Loucy (cell line): Measurements from ENCODE around the gene MLEC.

Experiments
- H2AFZ ChIP-seq: fragments of 200-600 bp; sonication (generic); 2 replicates; pipeline ENCODE4 v1.6.0; 2016; ENCODE audit warnings: antibody characterized with exemption, mild to moderate bottlenecking, low read length, moderate library complexity
- H3F3A ChIP-seq: fragments of 200-600 bp; 2 replicates; pipeline ENCODE4 v1.6.0; 2016; ENCODE audit warnings: antibody characterized with exemption, low read depth, mild to moderate bottlenecking
- H3K27me3 ChIP-seq: fragments of 200-600 bp; sonication (generic); 2 replicates; pipeline ENCODE4 v1.6.1; 2014; ENCODE audit warnings: low read length, mild to moderate bottlenecking; ENCODE audit not compliant: insufficient read depth, poor library complexity, severe bottlenecking
- H3K36me3 ChIP-seq: fragments of 200-600 bp; sonication (generic); 2 replicates; pipeline ENCODE4 v1.6.1; 2016; ENCODE audit warnings: low read length; ENCODE audit not compliant: insufficient read depth
- H3K4me1 ChIP-seq: fragments of 200-600 bp; sonication (generic); 2 replicates; pipeline ENCODE4 v1.5.1; 2014; ENCODE audit warnings: low read length, mild to moderate bottlenecking; ENCODE audit not compliant: insufficient read depth, poor library complexity, severe bottlenecking
- H3K4me2 ChIP-seq: fragments of 200-600 bp; sonication (generic); 2 replicates; pipeline ENCODE4 v1.6.0; 2014; ENCODE audit warnings: antibody characterized with exemption, low read length, low read depth, mild to moderate bottlenecking; ENCODE audit not compliant: poor library complexity, severe bottlenecking
- H3K4me3 ChIP-seq: fragments of 200-600 bp; sonication (generic); 2 replicates; pipeline ENCODE4 v1.5.1; 2014; ENCODE audit warnings: low read length, mild to moderate bottlenecking, mixed read lengths; ENCODE audit not compliant: poor library complexity, severe bottlenecking
- H3K79me2 ChIP-seq: fragments of 200-600 bp; sonication (generic); 2 replicates; pipeline ENCODE4 v1.6.1; 2014; ENCODE audit warnings: low read length; ENCODE audit not compliant: insufficient read depth
- H3K9ac ChIP-seq: fragments of 200-600 bp; sonication (generic); 2 replicates; pipeline ENCODE4 v1.6.0; 2014; ENCODE audit warnings: mild to moderate bottlenecking, low read depth, low read length, moderate library complexity; ENCODE audit not compliant: poor library complexity, severe bottlenecking
- H3K9me2 ChIP-seq: fragments of 200-600 bp; sonication (generic); replicated peaks from 2 replicates; pipeline ENCODE4 v1.6.1; 2016; ENCODE audit warnings: low read depth, low read length, mixed read lengths
- H3K9me3 ChIP-seq: fragments of 200-600 bp; sonication (generic); 2 replicates; pipeline ENCODE4 v1.6.1; 2014; ENCODE audit warnings: mild to moderate bottlenecking, antibody characterized with exemption, low read length, low read depth; ENCODE audit not compliant: insufficient read depth
- H4K20me1 ChIP-seq: fragments of 200-600 bp; sonication (generic); 2 replicates; pipeline ENCODE4 v1.6.0; 2014; ENCODE audit warnings: antibody characterized with exemption, low read length, mild to moderate bottlenecking; ENCODE audit not compliant: insufficient read depth, poor library complexity, severe bottlenecking
- EZH2phosphoT487 ChIP-seq: fragments of 200-600 bp; IDR thresholded peaks from 2 replicates; pipeline ENCODE4 v1.6.1; 2018; ENCODE audit warnings: antibody characterized with exemption, mild to moderate bottlenecking, moderate library complexity, borderline replicate concordance
- TF ChIP-seq, protein P1 (sequence below): fragments of 200-600 bp; sonication (generic); conservative IDR thresholded peaks from 2 replicates; pipeline ENCODE4 v1.5.1; 2014; ENCODE audit warnings: mild to moderate bottlenecking, antibody characterized with exemption, low read length

Gene MLEC

DNA sequence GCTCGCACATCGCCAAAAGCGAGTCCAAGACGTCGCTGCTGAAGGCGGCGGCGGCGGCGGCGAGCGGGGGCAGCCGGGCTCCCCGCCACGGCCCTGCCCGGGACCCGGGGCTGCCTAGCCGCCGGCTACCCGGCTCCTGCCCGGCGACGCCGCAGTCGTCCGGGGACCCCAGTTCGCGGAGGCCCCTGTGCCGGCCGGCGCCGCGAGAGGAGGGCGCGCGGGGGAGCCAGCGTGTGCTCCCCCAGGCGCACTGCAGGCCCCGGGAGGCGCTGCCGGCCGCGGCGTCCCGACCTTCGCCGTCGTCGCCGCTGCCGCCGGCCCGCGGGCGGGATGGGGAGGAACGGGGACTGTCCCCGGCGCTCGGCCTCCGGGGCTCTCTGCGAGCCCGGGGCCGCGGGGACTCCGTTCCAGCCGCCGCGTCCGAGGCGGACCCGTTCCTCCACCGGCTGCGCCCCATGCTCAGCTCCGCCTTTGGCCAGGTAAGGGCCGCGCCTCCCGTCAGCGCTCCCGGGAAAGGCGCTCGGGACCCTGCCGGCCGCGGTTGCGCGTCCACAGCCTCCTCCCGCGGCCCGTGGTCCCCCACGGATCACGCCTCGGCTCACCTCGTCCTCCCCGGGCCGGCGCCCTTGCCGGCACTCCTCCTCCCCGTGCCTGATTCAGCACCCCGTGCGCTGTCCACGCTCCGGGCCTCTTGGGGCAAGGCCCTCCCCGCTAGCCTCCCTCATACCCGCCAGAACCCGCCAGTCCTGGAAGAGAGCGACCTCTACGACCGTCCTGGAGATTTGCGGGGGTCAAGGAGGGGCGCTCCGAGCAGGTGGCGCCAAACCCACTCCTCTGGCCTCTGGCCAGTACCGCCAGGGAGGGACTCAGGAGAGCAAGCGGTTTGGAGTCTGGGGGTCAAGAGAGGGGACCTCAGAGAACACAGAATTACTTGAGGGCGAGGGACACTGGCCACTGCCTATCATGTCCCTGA, 45.8 kb upstream of the MLEC start:
- Histone ChIP-seq H3F3A (no peaks in the 10 kb centered on the region), H3K9me3 (no peaks in the 10 kb centered on the region), H3K4me1 (peaks cover 6% of the 10 kb centered on the region), H3K4me2 (peak overlapping the region; percentile 55), H3K9me2 (no peaks in the 10 kb centered on the region), H3K4me3 (no peak overlapping the region), H3K9ac (no peak overlapping the region), H3K36me3 (no peaks in the 10 kb centered on the region), H4K20me1 (peaks cover 3% of the 10 kb centered on the region), H3K27me3 (peaks cover 23% of the 10 kb centered on the region), H2AFZ (no peak overlapping the region), H3K79me2 (no peaks in the 10 kb centered on the region)
- no peak for TF ChIP-seq EZH2phosphoT487
- TF ChIP-seq, protein P1, sequence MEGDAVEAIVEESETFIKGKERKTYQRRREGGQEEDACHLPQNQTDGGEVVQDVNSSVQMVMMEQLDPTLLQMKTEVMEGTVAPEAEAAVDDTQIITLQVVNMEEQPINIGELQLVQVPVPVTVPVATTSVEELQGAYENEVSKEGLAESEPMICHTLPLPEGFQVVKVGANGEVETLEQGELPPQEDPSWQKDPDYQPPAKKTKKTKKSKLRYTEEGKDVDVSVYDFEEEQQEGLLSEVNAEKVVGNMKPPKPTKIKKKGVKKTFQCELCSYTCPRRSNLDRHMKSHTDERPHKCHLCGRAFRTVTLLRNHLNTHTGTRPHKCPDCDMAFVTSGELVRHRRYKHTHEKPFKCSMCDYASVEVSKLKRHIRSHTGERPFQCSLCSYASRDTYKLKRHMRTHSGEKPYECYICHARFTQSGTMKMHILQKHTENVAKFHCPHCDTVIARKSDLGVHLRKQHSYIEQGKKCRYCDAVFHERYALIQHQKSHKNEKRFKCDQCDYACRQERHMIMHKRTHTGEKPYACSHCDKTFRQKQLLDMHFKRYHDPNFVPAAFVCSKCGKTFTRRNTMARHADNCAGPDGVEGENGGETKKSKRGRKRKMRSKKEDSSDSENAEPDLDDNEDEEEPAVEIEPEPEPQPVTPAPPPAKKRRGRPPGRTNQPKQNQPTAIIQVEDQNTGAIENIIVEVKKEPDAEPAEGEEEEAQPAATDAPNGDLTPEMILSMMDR = 0 out of 2 replicates have a peak, but pooled peaks have one; percentile 18

DNA sequence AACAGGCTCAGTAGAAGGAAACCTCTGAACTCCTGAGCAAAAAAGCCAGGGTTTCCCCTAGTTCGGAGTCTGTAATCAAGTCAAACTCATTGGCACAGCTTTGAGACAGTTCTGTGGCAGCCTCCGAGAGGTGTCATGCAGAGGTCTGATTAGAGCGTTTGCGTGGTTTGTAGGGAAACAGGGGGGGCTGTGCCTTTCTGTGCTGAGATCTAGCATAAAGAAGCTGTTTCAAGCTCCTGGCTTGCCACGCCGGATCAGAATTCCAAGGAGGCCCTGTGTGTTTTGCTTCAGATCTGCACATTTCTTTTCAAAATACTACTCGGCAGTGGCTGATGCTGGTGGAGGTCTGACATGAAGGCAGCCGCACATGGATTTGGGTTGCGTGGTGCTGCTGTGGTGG, 44.8 kb upstream of the MLEC start:
- no peak overlapping the region for H2AFZ ChIP-seq
- H3K4me2 ChIP-seq = no peak overlapping the region
- H3K9me2 ChIP-seq = no peaks in the 10 kb centered on the region
- H3K79me2 ChIP-seq = no peaks in the 10 kb centered on the region
- no peak overlapping the region for H3K9ac ChIP-seq
- peaks cover 3% of the 10 kb centered on the region for H4K20me1 ChIP-seq
- TF ChIP-seq, protein P1 = no peak
- no peak for TF ChIP-seq EZH2phosphoT487
- peaks cover 6% of the 10 kb centered on the region for H3K4me1 ChIP-seq
- peaks cover 23% of the 10 kb centered on the region for H3K27me3 ChIP-seq
- H3K9me3 ChIP-seq = no peaks in the 10 kb centered on the region
- H3K4me3 ChIP-seq = no peak overlapping the region
- no peaks in the 10 kb centered on the region for H3K36me3 ChIP-seq
- no peaks in the 10 kb centered on the region for H3F3A ChIP-seq

DNA sequence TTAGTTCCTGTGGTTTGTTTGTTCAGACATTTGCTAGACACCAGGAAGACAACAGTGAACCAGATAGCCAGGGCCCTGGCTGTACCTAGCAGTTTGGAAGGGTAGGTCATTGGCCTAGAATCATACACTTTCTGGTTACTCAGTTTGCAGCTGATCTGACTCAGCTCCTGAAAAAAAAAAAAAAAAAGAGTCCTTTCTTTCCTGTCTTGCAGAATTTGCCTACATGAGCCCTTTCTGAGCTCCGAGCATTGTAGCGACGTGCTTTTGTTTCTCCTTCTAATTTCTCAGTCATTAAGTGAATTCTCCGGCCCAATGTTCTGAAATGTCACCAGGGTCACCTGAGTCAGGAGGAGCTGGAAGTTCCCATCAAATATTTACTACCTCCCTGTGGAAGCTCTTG, 44.1 kb upstream of the MLEC start:
- peaks cover 23% of the 10 kb centered on the region for H3K27me3 ChIP-seq
- H3K4me3 ChIP-seq = no peak overlapping the region
- H3K9me3 ChIP-seq = no peaks in the 10 kb centered on the region
- no peaks in the 10 kb centered on the region for H3F3A ChIP-seq
- H3K4me2 ChIP-seq = no peak overlapping the region
- H2AFZ ChIP-seq = no peak overlapping the region
- H3K9me2 ChIP-seq = no peaks in the 10 kb centered on the region
- H3K4me1 ChIP-seq = peaks cover 6% of the 10 kb centered on the region
- no peaks in the 10 kb centered on the region for H3K79me2 ChIP-seq
- H3K9ac ChIP-seq = no peak overlapping the region
- H4K20me1 ChIP-seq = peaks cover 1% of the 10 kb centered on the region
- TF ChIP-seq, protein P1 = no peak
- no peak for TF ChIP-seq EZH2phosphoT487
- no peaks in the 10 kb centered on the region for H3K36me3 ChIP-seq
